Endometrial microvascular endothelial cells (primary cell): ENCODE measurements around the gene AIG1. TPM values are rescaled to one million over a fixed set of nuclear protein-coding genes. Genes with fewer than 3 reads are reported as not detected.
"Not testable (repeated sequence)": the region's sequence is repeated elsewhere in the genome, so short reads cannot be mapped to it uniquely, and the experiment has no call there.

Experiments used
- in situ Hi-C: cut with HindIII; loops from 2 replicates; pipeline ENCODE4 v1.10.0; 2017; ENCODE audit warnings: low sequenced_read_pairs, low pct_unique_long_range_greater_than_20kb; ENCODE audit errors: inconsistent ontology term
- total RNA-seq: library from RNA; depleted of rRNA; stranded (reverse); fragments of >200 nt; gene quantifications from one replicate; pipeline ENCODE4 v1.2.3, GENCODE V29; 2015; ENCODE audit errors: inconsistent ontology term

The AIG1 gene
- total RNA-seq, 1 donor from 2014 or later = 24.8 TPM

DNA sequence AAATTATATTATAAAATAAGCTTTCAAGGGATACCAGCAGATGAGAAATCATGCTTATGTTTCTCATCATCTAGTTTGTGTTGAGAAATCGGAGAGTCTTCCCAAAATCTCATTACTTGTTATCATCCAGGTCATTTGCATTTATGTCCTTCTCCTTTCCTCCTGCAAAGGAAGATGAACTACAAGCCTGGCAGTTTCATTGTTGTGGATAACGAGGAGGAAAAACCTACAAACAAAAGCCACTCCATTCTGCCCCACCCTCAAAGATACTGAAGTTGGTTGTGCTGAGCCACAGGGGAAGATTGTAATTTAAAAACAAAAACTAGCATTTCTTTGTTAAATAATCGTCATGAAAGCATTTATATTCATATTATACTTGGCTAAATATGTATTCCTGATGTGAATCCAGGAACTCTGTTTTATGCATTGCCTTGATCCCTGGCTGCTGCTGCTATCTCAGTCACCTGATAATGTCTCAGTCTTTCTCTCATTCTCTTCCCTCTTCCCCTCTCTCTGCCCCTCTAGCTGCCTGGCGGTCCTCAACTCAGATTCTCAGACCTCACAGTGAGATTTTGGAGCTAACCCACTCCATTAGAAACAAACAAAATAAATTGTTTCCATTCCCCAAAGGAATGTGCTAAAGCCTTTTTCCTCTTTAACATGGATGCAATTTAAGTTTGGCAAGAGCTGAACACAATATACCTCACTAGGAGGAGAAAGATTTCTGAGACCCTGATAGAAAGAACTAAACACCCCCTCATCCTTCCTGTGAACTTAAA, 204.5 kb downstream of the AIG1 start:
- in situ Hi-C loops = no loop called here

DNA sequence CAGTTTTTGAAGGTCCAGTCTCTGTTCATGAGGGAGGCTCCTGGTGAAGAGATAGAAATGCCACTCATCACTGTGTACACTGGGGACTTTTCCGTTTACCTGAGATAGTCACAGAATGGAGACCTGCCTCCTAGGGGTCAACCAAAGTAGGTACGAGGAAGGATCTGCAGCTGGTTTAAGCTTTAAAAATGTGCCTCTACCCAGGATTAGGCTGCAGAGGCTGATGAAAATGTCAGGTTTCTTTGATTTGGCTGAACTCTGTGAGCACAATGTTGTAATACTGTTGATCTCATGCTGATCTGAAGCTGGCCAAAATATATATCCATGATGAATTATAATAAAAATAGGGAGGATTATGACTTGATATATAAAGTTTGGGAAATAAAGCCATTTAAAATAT, 207.1 kb downstream of the AIG1 start:
- in situ Hi-C loops = no loop called here

DNA sequence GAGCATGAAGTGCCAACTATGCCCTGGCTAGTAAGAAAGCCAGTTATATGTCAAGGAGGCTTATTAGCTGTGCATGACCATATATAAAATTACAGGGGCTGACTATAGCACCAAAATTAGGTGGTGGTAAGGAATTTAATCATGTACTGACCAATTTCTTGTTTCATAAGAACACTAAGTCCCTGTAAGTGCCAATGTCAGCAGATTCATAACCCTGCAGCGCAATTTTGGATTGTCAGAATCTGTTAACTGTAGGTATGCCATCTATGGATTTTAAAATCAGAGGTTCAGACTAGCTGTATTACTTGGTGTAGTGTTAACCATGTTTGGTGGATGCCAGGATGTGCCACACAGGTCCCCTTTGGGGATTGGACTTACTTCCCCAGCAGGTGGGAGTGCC, 207.8 kb downstream of the AIG1 start:
- in situ Hi-C loops = no loop called here

DNA sequence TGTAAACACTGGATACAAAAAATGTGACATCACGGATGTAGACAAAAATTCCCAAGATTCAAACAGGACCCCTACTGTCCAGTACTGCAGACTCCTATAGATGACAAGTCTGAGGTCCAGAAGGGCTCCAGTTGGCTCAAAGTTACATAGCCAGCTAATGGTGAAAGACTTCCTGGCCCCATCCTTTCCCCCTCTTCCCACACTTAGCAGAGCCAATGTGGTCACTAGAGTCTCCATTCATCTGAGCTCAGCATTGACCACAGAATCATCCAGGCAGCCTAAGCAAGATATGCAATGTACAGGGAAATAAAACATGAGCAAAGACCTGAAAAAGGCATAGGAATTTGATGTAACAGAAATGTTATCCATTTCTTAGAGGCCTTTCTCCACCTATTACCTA, 209.3 kb downstream of the AIG1 start:
- in situ Hi-C loops = no loop called here

DNA sequence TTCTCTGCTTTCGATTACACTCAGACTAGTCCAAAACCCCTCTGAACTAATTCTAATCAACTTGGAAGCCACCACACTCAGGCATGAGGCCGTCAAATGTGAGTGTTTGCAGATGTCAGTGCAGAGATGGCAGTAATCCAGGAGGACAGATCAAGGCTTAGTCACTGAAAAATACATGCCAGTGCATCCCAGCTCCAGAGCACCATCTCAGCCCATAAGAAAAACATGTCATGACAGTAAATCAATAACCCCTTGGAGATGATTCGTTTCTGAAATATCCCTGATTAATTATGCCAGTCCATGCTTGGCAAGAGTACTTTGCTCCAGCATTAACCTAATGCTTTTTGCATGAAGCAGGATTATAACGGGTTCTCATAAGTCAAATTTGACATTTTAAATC, 210.3 kb downstream of the AIG1 start:
- in situ Hi-C loops = no loop called here

DNA sequence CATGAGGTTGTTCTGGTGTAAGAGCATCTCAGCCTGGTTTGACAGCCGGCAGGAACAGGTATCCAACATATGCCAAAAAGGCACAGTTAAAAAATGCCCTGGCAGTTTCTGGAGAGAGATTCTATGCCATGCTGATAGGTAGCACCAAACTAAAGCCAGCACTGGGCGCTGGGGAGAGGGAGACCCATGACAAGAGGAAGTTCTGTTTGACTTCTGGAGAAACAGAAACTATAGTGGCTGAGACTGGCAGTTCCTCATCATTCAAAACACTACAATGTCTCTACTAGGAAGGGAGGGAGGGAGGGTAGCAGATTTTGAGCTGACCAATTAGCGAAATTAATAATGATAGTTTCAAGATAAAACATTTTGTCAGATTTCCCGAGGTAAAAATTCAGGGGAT, 215.7 kb downstream of the AIG1 start:
- in situ Hi-C loops = no loop called here

DNA sequence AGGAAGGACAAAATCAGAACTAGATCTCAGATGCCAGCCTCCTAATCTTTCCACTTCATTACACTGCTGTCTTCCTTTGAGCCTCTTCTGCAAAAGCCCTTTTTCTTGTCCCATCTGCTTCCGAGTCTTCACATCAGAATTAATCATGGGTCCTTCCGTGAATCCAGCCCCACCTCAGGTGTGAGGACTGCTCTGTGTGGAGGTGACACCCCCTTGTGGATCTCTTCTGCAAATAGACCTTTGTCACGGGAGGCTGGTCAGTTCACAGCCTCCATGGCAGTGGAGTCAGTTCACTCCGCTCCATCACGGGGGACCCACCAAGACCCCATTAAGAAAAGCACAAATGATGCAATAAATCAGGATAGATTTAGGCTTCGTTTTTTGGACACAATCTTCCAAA, 218.7 kb downstream of the AIG1 start:
- in situ Hi-C loops = no loop called here

DNA sequence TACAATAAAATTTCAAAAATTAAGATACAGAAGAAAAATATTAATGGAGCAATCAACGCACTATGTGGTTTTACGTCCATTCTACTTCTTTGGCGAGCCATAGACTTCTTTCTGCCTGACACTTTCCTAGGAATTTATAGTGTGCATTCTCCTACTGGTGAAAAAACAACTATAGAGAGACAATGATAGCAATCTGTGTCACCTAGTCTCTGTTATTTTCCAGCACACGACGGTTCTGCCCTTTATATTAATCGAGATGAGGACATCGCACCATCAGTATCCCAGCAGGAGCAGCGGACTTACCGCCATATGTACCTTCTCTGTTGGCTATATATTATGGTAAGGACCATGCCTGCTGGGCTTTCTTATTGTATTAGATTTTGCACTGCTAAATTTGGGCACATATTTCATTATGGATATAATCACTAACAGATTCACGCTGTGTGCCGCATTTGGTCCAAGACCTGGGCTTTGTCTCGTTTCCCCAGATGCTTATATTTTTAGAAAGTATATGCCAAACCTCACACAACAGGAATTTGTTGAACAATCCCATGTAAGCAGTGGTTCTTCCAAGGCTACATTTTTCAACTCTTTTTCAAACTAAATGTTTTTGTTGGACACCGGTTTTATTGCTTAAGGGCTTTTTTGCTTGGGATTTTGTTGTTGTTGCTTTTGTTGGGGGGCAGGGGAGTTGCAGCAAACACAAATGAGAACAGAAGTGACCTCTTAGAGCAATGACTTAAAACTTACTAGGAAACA, 223.4 kb downstream of the AIG1 start:
- in situ Hi-C loops = no loop called here

DNA sequence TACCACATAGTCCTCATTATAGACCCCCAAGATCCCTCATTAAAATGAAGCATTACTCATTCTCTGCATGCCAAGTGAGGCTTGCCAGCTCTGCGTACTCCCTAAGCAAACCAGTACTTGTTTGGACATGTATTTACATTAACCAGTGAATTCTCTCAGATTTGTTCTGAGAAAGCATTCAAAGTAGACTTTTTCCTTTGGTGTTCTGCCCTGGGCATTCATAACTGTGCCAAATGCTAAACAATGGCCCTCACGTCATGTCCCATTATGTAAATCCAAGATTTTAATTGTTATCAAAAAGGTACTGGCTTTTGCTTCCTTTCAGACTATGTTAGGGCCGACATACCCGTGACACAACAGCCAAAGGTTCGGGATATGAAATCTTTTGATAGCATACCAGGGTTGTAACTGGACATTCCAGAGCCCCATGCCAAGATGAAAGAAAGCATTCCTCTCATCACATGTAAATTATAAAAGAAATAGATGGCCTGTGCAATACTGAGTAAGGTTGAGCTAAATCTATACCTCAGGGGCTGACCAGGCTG, 225.6 kb downstream of the AIG1 start:
- in situ Hi-C loops = no loop called here

DNA sequence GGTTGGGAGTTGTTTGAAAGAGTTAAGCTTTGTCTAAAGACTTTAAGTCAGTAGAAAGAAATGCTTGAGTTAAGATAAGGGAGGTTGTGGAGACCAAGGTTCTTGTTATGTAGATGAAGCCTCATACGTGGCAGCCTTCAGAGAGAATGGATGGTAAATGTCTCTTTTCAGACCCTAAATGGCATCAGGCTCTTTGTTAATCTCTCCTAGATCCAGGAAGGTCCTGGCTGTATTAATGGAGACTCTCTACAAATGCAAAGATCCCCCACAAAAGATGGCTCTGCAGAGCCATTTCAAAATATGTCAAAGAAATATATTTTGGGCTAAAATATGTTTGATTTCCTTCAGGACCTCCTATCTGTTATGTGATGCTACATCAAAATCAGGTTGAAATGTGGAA, 228.2 kb downstream of the AIG1 start:
- in situ Hi-C loops = no loop called here

DNA sequence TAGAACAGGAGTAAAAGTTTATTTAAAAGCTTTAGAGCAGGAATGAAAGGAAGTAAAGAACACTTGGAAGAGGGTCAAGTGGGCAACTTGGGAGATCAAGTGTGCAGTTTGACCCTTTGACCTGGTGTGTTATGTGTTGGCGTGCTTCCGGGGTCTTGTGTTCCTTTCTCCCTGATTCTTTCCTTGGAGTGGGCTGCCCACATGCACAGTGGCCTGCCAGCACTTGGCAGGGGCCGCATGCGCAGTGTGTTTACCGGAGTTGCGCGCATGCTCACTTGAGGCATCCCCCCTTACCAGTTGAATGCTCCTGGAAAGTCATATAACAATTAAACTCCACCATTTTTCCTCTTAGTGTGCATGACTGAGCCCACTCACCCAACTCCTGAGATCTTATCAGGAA, 229.5 kb downstream of the AIG1 start:
- in situ Hi-C loops = no loop called here

DNA sequence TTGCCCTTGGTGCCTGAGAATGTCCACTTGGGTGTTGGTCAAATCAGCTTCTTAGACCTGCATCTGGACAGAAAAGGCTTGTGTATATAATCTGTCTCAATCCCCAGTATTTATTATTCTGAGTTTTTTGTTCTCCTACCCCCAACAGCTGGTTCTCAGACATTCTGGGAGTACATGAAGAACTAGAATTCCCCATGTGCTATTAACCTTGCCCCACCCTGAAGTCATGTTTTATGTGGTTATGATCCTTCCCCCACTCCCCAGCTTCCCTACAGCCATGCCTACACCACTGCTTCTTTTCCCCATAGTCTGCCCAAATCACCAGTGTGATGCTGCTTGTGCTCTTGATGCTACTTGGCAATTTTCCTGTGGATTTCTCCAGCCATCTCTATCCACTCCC, 232.8 kb downstream of the AIG1 start:
- in situ Hi-C loops = no loop called here

DNA sequence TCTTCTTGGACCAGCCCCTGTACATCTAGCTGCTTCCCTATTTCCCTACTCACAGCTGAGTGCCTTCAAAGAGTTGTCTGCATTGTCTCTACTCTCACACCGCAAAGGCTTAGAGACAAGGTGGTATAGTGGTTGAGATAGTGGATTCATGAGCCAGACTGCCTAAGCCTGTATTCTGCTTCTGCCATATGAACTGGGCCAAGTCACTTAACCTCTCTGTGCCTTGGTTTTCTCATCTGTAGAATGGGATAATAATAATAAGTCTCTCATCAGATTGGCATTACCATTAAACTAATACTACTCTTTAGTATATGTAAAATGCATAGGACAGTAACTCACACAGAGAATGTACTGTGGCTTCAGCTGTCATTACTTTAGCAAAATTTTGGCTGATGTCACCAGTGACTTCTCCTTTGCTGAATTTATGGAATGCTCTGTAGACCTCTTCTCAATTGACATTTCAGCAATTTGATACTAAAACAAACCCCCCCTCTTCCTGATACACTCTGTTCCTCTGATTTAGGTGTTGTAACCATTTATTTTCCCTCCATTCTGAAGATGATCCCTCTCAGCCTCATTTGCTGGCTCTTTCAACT, 233.7 kb downstream of the AIG1 start:
- in situ Hi-C loops = no loop called here

DNA sequence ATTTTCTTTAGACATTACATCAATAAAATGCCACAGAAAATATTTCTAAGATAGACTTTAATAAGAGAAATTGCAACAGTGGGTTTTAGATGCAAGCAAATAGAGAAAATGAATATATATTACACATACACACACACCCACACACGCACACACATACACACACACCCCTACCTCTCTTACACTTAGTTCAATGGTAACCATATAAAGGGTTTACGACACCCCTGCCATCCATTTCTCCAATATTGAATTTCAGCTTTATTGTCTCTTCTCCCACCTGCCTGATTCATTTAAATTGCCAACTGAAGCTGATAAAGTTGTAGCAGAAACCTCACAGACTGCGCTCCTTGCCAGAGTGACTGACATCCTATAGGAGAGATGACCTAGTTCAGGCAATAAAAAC, 235.2 kb downstream of the AIG1 start:
- in situ Hi-C loops = no loop called here

DNA sequence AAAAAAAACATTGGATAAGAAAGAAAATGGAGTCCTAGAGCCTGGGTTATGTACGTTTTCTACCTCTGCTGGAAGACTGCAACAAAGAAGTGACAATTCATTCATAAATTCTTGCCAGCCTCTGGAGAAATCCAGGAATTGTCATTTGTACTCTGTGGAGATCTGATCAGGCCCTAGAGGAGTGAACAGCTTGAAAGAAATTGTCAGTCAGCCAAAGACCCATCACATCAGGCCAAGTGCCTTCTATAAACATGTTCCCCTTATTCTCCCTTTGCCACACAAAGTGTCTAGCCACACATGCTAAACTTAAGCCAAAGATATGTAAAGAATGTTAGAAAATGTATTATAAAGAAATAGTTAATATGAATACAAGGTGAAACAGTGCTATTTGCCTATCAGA, 237.4 kb downstream of the AIG1 start:
- in situ Hi-C loops = no loop called here

DNA sequence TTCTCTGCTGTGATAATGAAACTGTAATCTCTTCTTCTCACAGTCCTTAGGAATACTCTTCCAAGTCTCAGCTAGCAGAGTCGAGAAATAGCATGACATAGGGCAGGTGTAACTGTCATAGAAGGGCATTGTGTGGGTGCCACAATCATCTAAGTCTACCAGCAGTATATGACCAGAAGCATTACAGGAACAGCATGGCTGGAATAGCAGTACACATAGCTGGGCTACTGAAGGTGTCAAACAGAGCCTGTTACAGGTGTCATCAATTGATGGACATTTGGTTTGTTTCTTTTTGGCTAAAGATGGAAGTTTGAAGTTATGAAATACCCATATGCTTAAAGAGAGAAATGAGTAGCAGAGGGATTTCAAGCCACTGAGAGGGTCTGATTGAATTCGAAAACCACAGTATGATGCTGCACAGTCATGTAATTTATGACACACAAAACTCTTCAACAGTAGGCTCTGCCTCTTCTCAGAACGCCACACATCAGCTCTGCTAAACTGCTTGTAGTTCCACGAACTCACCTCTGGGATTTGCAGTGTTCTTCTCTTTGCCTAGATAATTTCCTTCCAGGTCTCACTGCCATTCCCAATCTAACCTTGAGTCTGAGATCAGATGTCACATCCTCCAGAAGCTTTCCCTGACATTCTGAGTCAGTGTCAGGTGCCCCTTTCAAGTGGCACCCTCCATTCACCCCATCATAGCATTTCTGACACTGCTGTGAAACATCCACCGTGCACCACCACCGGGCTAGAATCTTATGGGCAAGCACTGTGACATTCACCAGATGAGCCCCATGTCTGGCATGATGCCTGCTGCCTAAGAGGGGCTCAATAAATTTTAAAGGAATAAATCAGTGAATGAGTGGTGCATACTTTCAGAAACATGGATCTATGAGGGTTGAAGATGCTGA, 238.8 kb downstream of the AIG1 start:
- in situ Hi-C loops = no loop called here

DNA sequence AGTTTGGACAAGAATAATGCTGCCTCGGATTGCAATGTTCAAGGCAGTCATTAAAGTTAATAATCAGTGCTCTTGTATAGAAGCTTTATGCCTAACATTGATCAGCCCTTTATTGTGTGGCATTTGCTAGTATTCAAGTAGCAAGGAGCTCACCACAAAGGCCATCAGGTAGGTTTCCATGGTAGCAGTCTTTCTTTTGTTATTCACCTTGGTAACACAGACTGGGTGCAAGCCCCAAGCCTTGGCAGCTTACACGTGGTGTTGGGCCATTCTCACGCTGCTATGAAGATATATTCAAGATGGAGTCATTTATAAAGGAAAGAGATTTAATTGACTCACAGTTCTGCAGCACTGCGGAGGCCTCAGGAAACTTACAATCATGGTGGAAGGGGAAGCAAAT, 240.5 kb downstream of the AIG1 start:
- in situ Hi-C loops = no loop called here

DNA sequence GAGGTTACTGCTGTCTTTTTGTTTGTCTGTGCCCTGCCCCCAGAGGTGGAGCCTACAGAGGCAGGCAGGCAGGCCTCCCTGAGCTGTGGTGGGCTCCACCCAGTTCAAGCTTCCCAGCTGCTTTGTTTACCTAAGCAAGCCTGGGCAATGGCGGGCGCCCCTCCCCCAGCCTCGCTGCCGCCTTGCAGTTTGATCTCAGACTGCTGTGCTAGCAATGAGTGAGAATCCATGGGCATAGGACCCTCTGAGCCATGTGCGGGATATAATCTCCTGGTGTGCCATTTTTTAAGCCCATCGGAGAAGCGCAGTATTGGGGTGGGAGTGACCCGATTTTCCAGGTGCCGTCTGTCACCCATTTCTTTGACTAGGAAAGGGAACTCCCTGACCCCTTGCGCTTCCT, 247.1 kb downstream of the AIG1 start:
- in situ Hi-C loops = not testable (repeated sequence)

DNA sequence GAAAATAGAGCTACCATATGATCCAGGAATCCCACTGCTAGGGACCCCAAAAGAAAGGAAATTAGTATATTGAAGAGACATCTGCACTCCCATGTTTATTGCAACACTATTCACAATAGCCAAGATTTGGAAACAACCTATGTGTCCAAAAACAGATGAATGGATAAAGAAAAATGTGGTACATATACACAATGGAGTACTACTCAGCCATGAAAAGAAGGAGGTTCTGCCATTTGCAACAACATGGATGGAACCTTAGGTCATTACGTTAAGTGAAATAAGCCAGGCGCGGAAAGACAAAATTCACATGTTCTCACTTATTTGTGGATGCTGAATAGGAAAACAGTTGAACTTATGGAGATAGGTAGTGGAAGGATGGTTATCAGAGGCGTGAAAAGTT, 252.5 kb downstream of the AIG1 start:
- in situ Hi-C loops = no loop called here
